ENCODE data around the gene CCDC91. TPM values are rescaled to one million over a fixed set of nuclear protein-coding genes. Genes with fewer than 3 reads are reported as not detected.
"Not testable (repeated sequence)": the region's sequence is repeated elsewhere in the genome, so short reads cannot be mapped to it uniquely, and the experiment has no call there.

Gene CCDC91
- total RNA-seq, 1 experiment from 2014 or later: 35.6 TPM

- H3K4me3 ChIP-seq; H3K9me3 ChIP-seq (replicated peaks); H3K27ac ChIP-seq; H3K27me3 ChIP-seq (replicated peaks); DNase-seq (ENCODE audit: low read depth in 1 of 2, low spot score in 2 of 2); H3K36me3 ChIP-seq: not testable (repeated sequence)
- peaks cover 15% of the 10 kb centered on the region for H3K4me1 ChIP-seq (replicated peaks)
Measured at GRCh38 chr12:28201136-28201535, 10.9 kb downstream of the CCDC91 start.

- H3K36me3 ChIP-seq: no peaks in the 10 kb centered on the region
- peak; percentile 62 to 72 for DNase-seq (ENCODE audit: low read depth in 1 of 2, low spot score in 2 of 2)
- H3K4me1 ChIP-seq (replicated peaks): peaks cover 15% of the 10 kb centered on the region
- no peak overlapping the region for H3K4me3 ChIP-seq
- H3K9me3 ChIP-seq (replicated peaks): no peaks in the 10 kb centered on the region
- H3K27me3 ChIP-seq (replicated peaks): no peaks in the 10 kb centered on the region
- H3K27ac ChIP-seq: peak overlapping the region; percentile 30
Measured at GRCh38 chr12:28202374-28203130, 12.3 kb downstream of the CCDC91 start.

GRCh38 chr12:28209782-28210181, 19.5 kb downstream of the CCDC91 start:
- Histone ChIP-seq H3K9me3 (replicated peaks) (peaks cover 8% of the 10 kb centered on the region; the same call in 1 of the 2 replicates), H3K27me3 (replicated peaks) (no peaks in the 10 kb centered on the region), H3K27ac (no peak overlapping the region), H3K4me3 (no peak overlapping the region), H3K4me1 (replicated peaks) (no peaks in the 10 kb centered on the region), H3K36me3 (no peaks in the 10 kb centered on the region)
- DNase-seq (ENCODE audit: low read depth in 1 of 2, low spot score in 2 of 2): no peak

- no peak overlapping the region for H3K27ac ChIP-seq
- no peaks in the 10 kb centered on the region for H3K36me3 ChIP-seq
- DNase-seq (ENCODE audit: low read depth in 1 of 2, low spot score in 2 of 2): no peak
- H3K4me3 ChIP-seq: no peak overlapping the region
- H3K9me3 ChIP-seq (replicated peaks): peaks cover 8% of the 10 kb centered on the region; the same call in 1 of the 2 replicates
- H3K4me1 ChIP-seq (replicated peaks): no peaks in the 10 kb centered on the region
- no peaks in the 10 kb centered on the region for H3K27me3 ChIP-seq (replicated peaks)
Measured at GRCh38 chr12:28212182-28212581, 21.9 kb downstream of the CCDC91 start.

GRCh38 chr12:28215021-28215420, 24.8 kb downstream of the CCDC91 start:
- Histone ChIP-seq H3K27me3 (replicated peaks) (no peaks in the 10 kb centered on the region), H3K4me3 (no peak overlapping the region), H3K9me3 (replicated peaks) (no peaks in the 10 kb centered on the region), H3K27ac (no peak overlapping the region), H3K4me1 (replicated peaks) (no peaks in the 10 kb centered on the region), H3K36me3 (no peaks in the 10 kb centered on the region)
- no peak for DNase-seq (ENCODE audit: low read depth in 1 of 2, low spot score in 2 of 2)

- Histone ChIP-seq H3K4me3 (no peak overlapping the region), H3K36me3 (no peaks in the 10 kb centered on the region), H3K27me3 (replicated peaks) (no peaks in the 10 kb centered on the region), H3K4me1 (replicated peaks) (no peaks in the 10 kb centered on the region), H3K9me3 (replicated peaks) (no peaks in the 10 kb centered on the region), H3K27ac (no peak overlapping the region)
- no peak for DNase-seq (ENCODE audit: low read depth in 1 of 2, low spot score in 2 of 2)
Measured at GRCh38 chr12:28216016-28216415, 25.8 kb downstream of the CCDC91 start.

GRCh38 chr12:28217805-28218204, 27.5 kb downstream of the CCDC91 start:
- Histone ChIP-seq H3K9me3 (replicated peaks) (no peaks in the 10 kb centered on the region), H3K4me1 (replicated peaks) (no peaks in the 10 kb centered on the region), H3K4me3 (no peak overlapping the region), H3K36me3 (no peaks in the 10 kb centered on the region), H3K27me3 (replicated peaks) (no peaks in the 10 kb centered on the region), H3K27ac (no peak overlapping the region)
- no peak for DNase-seq (ENCODE audit: low read depth in 1 of 2, low spot score in 2 of 2)

GRCh38 chr12:28218875-28219274, 28.6 kb downstream of the CCDC91 start:
- H3K4me3 ChIP-seq: no peak overlapping the region
- no peaks in the 10 kb centered on the region for H3K36me3 ChIP-seq
- no peaks in the 10 kb centered on the region for H3K4me1 ChIP-seq (replicated peaks)
- no peaks in the 10 kb centered on the region for H3K27me3 ChIP-seq (replicated peaks)
- DNase-seq (ENCODE audit: low read depth in 1 of 2, low spot score in 2 of 2): no peak
- no peaks in the 10 kb centered on the region for H3K9me3 ChIP-seq (replicated peaks)
- H3K27ac ChIP-seq: no peak overlapping the region

GRCh38 chr12:28219827-28220226, 29.6 kb downstream of the CCDC91 start:
- Histone ChIP-seq H3K27ac (no peak overlapping the region), H3K4me1 (replicated peaks) (no peaks in the 10 kb centered on the region), H3K36me3 (no peaks in the 10 kb centered on the region), H3K4me3 (no peak overlapping the region), H3K9me3 (replicated peaks) (no peaks in the 10 kb centered on the region), H3K27me3 (replicated peaks) (no peaks in the 10 kb centered on the region)
- DNase-seq (ENCODE audit: low read depth in 1 of 2, low spot score in 2 of 2): no peak

- Histone ChIP-seq H3K27ac (no peak overlapping the region), H3K36me3 (no peaks in the 10 kb centered on the region), H3K27me3 (replicated peaks) (no peaks in the 10 kb centered on the region), H3K4me3 (no peak overlapping the region), H3K9me3 (replicated peaks) (no peaks in the 10 kb centered on the region; the same call in 1 of the 2 replicates), H3K4me1 (replicated peaks) (no peaks in the 10 kb centered on the region)
- DNase-seq (ENCODE audit: low read depth in 1 of 2, low spot score in 2 of 2): no peak
Measured at GRCh38 chr12:28222081-28222700, 31.9 kb downstream of the CCDC91 start.

GRCh38 chr12:28223025-28223554, 32.8 kb downstream of the CCDC91 start:
- Histone ChIP-seq H3K4me3 (no peak overlapping the region), H3K4me1 (replicated peaks) (no peaks in the 10 kb centered on the region), H3K27ac (no peak overlapping the region), H3K27me3 (replicated peaks) (no peaks in the 10 kb centered on the region), H3K9me3 (replicated peaks) (no peaks in the 10 kb centered on the region; the same call in 1 of the 2 replicates), H3K36me3 (no peaks in the 10 kb centered on the region)
- DNase-seq (ENCODE audit: low read depth in 1 of 2, low spot score in 2 of 2): no peak

GRCh38 chr12:28223858-28224257, 33.6 kb downstream of the CCDC91 start:
- no peaks in the 10 kb centered on the region for H3K36me3 ChIP-seq
- DNase-seq (ENCODE audit: low read depth in 1 of 2, low spot score in 2 of 2): no peak

GRCh38 chr12:28226705-28227104, 36.4 kb downstream of the CCDC91 start:
- DNase-seq (ENCODE audit: low read depth in 1 of 2, low spot score in 2 of 2): no peak
- Histone ChIP-seq H3K4me1 (replicated peaks) (no peaks in the 10 kb centered on the region), H3K27me3 (replicated peaks) (no peaks in the 10 kb centered on the region), H3K9me3 (replicated peaks) (no peaks in the 10 kb centered on the region; the same call in 1 of the 2 replicates), H3K4me3 (no peak overlapping the region), H3K36me3 (no peaks in the 10 kb centered on the region), H3K27ac (no peak overlapping the region)

More at GRCh38 chr12:28223858-28224257, 33.6 kb downstream of the CCDC91 start:
- Histone ChIP-seq H3K4me1 (replicated peaks) (no peaks in the 10 kb centered on the region), H3K9me3 (replicated peaks) (no peaks in the 10 kb centered on the region; the same call in 1 of the 2 replicates), H3K4me3 (no peak overlapping the region), H3K27ac (no peak overlapping the region), H3K27me3 (replicated peaks) (no peaks in the 10 kb centered on the region)

- DNase-seq (ENCODE audit: low read depth in 1 of 2, low spot score in 2 of 2): no peak
Measured at GRCh38 chr12:28227251-28227650, 37.0 kb downstream of the CCDC91 start.

More at GRCh38 chr12:28227251-28227650, 37.0 kb downstream of the CCDC91 start:
- Histone ChIP-seq H3K4me3 (no peak overlapping the region), H3K4me1 (replicated peaks) (no peaks in the 10 kb centered on the region), H3K27me3 (replicated peaks) (no peaks in the 10 kb centered on the region), H3K27ac (no peak overlapping the region), H3K36me3 (no peaks in the 10 kb centered on the region), H3K9me3 (replicated peaks) (no peaks in the 10 kb centered on the region; the same call in 1 of the 2 replicates)
